Activated CD4-positive, alpha-beta T cell treated with anti-CD3 and anti-CD28 coated beads, Interleukin-2, amount 10 ng/mL, durations not matched to agents 7 days and 5 days (primary cell): ENCODE data around the gene CCT6B. TPM values are rescaled to one million over a fixed set of nuclear protein-coding genes. Genes with fewer than 3 reads are reported as not detected.
"Not testable (repeated sequence)": the region's sequence is repeated elsewhere in the genome, so short reads cannot be mapped to it uniquely, and the experiment has no call there.

Experiments
- CTCF ChIA-PET: fragments of 350-600 bp; sonication (Branson Sonifier 250); formaldehyde crosslinking; loops from one replicate; lab custom pipeline; 2021; ENCODE audit warnings: antibody characterized with exemption; lab: Charles Lee
- POLR2A ChIA-PET: fragments of 350-600 bp; sonication (Branson Sonifier 250); formaldehyde crosslinking; loops from one replicate; lab custom pipeline; 2021; ENCODE audit warnings: antibody characterized with exemption; lab: Charles Lee
- DNase-seq: peaks from one replicate; pipeline ENCODE4 v3.0.0-alpha.2; 2020
- H3K27ac Mint-ChIP-seq: one replicate; pipeline ENCODE4 v1.8.0; 2021; ENCODE audit warnings: mild to moderate bottlenecking, moderate library complexity, mixed read lengths
- H3K27me3 Mint-ChIP-seq: one replicate; pipeline ENCODE4 v1.8.0; 2021; ENCODE audit warnings: mixed read lengths
- H3K36me3 Mint-ChIP-seq: one replicate; pipeline ENCODE4 v1.8.0; 2021; ENCODE audit warnings: low read depth, mixed read lengths
- H3K4me1 Mint-ChIP-seq: one replicate; pipeline ENCODE4 v1.8.0; 2021; ENCODE audit warnings: mixed read lengths
- H3K4me3 Mint-ChIP-seq: one replicate; pipeline ENCODE4 v1.8.0; 2021; ENCODE audit warnings: mild to moderate bottlenecking, moderate library complexity, mixed read lengths
- H3K9me3 Mint-ChIP-seq: one replicate; pipeline ENCODE4 v1.8.0; 2021; ENCODE audit warnings: mixed read lengths
- total RNA-seq, 2 experiments: library from RNA; stranded (reverse); gene quantifications; one replicate each; pipeline ENCODE4 v1.2.3, GENCODE V29; 2021

CCT6B gene, protein sequence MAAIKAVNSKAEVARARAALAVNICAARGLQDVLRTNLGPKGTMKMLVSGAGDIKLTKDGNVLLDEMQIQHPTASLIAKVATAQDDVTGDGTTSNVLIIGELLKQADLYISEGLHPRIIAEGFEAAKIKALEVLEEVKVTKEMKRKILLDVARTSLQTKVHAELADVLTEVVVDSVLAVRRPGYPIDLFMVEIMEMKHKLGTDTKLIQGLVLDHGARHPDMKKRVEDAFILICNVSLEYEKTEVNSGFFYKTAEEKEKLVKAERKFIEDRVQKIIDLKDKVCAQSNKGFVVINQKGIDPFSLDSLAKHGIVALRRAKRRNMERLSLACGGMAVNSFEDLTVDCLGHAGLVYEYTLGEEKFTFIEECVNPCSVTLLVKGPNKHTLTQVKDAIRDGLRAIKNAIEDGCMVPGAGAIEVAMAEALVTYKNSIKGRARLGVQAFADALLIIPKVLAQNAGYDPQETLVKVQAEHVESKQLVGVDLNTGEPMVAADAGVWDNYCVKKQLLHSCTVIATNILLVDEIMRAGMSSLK
- total RNA-seq: 1 to 10 TPM; 1.7 to 2.0 TPM

DNA sequence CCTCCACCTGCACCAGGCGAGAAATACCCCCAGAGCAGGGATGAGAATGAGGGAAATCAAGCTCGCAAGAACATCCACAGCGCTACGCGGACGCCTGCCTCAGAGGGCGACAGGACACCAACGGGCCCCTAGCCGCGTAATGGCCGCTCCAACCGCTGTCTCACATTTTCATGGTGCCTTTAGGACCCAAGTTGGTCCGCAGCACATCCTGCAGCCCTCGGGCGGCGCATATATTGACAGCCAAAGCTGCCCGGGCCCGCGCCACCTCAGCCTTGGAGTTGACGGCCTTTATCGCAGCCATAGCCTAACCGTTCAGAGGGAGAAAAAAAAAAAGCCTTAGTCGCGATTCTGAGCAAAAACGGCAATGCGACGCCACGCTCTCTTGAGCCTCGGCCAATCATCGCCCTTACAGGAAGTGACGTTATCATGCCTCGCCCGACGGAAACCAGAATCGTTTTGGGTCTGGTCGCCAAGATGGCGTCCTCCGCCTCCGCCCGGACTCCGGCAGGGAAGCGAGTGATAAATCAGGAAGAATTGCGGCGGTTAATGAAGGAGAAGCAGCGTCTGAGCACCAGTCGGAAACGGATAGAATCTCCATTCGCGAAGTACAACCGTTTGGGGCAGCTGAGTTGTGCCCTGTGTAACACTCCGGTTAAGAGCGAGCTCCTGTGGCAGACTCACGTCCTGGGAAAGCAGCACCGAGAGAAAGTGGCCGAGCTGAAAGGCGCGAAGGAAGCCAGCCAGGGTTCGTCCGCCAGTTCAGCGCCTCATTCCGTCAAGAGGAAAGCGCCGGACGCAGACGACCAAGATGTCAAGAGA lies at the start of gene CCT6B, which contains the start of gene ZNF830:
CCT6B (minus strand) TSS at position 368 of the 819 bp plus-strand sequence; CDS start at position 301, 67 bp downstream.
ZNF830 (plus strand) TSS at position 448 of the 819 bp plus-strand sequence; CDS start at position 475, 27 bp downstream.
- peaks cover 35% of the 10 kb centered on the region for H3K4me1 Mint-ChIP-seq
- H3K36me3 Mint-ChIP-seq: peaks cover 20% of the 10 kb centered on the region
- H3K9me3 Mint-ChIP-seq: peaks cover 2% of the 10 kb centered on the region
- peak within 1 kb of the TSS; percentile 99 for H3K27ac Mint-ChIP-seq
- ChIA-PET CTCF (no interaction called here), POLR2A (no interaction called here)
- peak; percentile 95 for DNase-seq
- peaks cover 4% of the 10 kb centered on the region for H3K27me3 Mint-ChIP-seq
- peak within 1 kb of the TSS; percentile 99 for H3K4me3 Mint-ChIP-seq

- CTCF ChIA-PET: interaction anchor here (0.7 to 2.7 kb wide), 6 partner anchors 9 to 521 kb away, joined by 3 to 8 read pairs (median 4); no protein-coding TSS in a partner anchor
- no peaks in the 10 kb centered on the region for H3K27me3 Mint-ChIP-seq
- H3K4me3 Mint-ChIP-seq: no peak overlapping the region
- peaks cover 50% of the 10 kb centered on the region for H3K36me3 Mint-ChIP-seq
- H3K9me3 Mint-ChIP-seq: no peaks in the 10 kb centered on the region
- POLR2A ChIA-PET: interaction anchor here (1.1 kb wide), 1 partner anchor 13 kb away, joined by 4 read pairs; no protein-coding TSS in a partner anchor
- DNase-seq: no peak
- H3K4me1 Mint-ChIP-seq: no peaks in the 10 kb centered on the region
- no peak overlapping the region for H3K27ac Mint-ChIP-seq
Observed at GRCh38 chr17:35010093-35010492, 48.8 kb upstream of the CCT6B start.

DNA sequence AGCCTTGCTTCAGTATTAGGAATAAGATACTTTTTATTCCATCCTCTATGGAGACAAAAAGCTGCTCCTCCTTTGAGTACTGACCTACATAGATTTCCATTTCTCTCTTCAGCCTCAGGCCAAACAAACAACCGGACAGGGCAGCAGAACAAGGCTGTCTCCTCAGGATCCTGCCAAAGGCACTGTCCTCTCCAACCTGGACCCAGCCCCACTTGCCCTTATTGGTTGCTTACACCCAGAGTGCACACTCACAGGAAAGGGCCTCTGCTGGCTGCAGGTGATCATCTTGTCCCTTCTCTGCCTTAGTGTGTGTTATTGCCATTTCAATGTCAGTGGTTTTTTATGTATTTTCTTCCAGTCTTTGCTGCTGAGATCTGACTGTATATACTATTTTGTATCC lies 45.7 kb upstream of the CCT6B start:
- Mint-ChIP-seq H3K36me3 (peaks cover 32% of the 10 kb centered on the region), H3K4me1 (no peaks in the 10 kb centered on the region), H3K9me3 (no peaks in the 10 kb centered on the region), H3K4me3 (no peak overlapping the region), H3K27me3 (no peaks in the 10 kb centered on the region), H3K27ac (no peak overlapping the region)
- no peak for DNase-seq
- ChIA-PET POLR2A (no interaction called here), CTCF (interaction anchor here (1.2 kb wide), 1 partner anchor 26 kb away, joined by 4 read pairs; the partner anchor contains the start of gene LIG3)

- Mint-ChIP-seq H3K4me3 (no peak overlapping the region), H3K27me3 (no peaks in the 10 kb centered on the region), H3K27ac (no peak overlapping the region), H3K36me3 (peaks cover 31% of the 10 kb centered on the region), H3K4me1 (no peaks in the 10 kb centered on the region), H3K9me3 (no peaks in the 10 kb centered on the region)
- POLR2A ChIA-PET: no interaction called here
- DNase-seq: no peak
- CTCF ChIA-PET: interaction anchor here (1.3 kb wide), 1 partner anchor 16 kb away, joined by 3 read pairs; no protein-coding TSS in a partner anchor
Observed at GRCh38 chr17:35006345-35006744, 45.1 kb upstream of the CCT6B start.

- Mint-ChIP-seq H3K27me3 (no peaks in the 10 kb centered on the region), H3K36me3 (peaks cover 25% of the 10 kb centered on the region), H3K4me3 (no peak overlapping the region), H3K9me3 (no peaks in the 10 kb centered on the region), H3K27ac (peak overlapping the region; percentile 34), H3K4me1 (no peaks in the 10 kb centered on the region)
- CTCF ChIA-PET: interaction anchor here (1.0 to 4.1 kb wide), 3 partner anchors 81 to 115 kb away, joined by 3 to 16 read pairs (median 3); no protein-coding TSS in a partner anchor
- DNase-seq: no peak
- POLR2A ChIA-PET: no interaction called here
Observed at GRCh38 chr17:35003778-35004177, 42.5 kb upstream of the CCT6B start.

- peaks cover 5% of the 10 kb centered on the region for H3K4me1 Mint-ChIP-seq
- H3K27me3 Mint-ChIP-seq: no peaks in the 10 kb centered on the region
- no peak overlapping the region for H3K4me3 Mint-ChIP-seq
- peaks cover 28% of the 10 kb centered on the region for H3K36me3 Mint-ChIP-seq
- CTCF ChIA-PET: interaction anchor here (0.6 to 4.1 kb wide), 5 partner anchors 11 to 418 kb away, joined by 3 to 16 read pairs (median 3); no protein-coding TSS in a partner anchor
- no peaks in the 10 kb centered on the region for H3K9me3 Mint-ChIP-seq
- DNase-seq: no peak
- POLR2A ChIA-PET: no interaction called here
- peak overlapping the region; percentile 47 for H3K27ac Mint-ChIP-seq
Observed at GRCh38 chr17:35002876-35003551, 41.8 kb upstream of the CCT6B start.

DNA sequence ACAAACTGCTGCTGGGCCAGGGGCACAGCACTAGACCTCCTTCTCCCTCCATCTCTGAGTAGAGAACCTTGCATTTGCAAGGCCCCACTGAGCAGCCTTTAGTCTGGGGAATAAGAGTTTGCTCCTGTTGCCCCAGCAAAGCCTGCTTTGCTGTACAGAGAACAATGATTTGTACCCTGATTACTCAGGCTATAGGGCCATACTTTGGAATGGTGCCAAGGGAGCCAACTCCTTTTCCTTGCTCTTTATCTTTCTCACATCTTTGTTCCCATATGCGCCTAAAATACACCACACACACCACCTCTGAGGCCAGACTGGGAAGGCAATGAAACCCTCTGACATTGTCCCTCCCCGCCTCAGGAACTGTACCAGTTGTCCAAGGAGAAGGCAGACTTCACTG lies 40.3 kb upstream of the CCT6B start:
- Mint-ChIP-seq H3K4me1 (peaks cover 6% of the 10 kb centered on the region), H3K4me3 (no peak overlapping the region), H3K27ac (peak overlapping the region; percentile 0), H3K36me3 (peaks cover 19% of the 10 kb centered on the region), H3K9me3 (no peaks in the 10 kb centered on the region), H3K27me3 (no peaks in the 10 kb centered on the region)
- no peak for DNase-seq
- POLR2A ChIA-PET: interaction anchor here (0.7 kb wide), 1 partner anchor 11 kb away, joined by 3 read pairs; no protein-coding TSS in a partner anchor
- CTCF ChIA-PET: interaction anchor here (1.0 to 4.1 kb wide), 3 partner anchors 10 to 88 kb away, joined by 3 to 16 read pairs (median 7); no protein-coding TSS in a partner anchor

- not testable (repeated sequence) for H3K27ac Mint-ChIP-seq, H3K4me1 Mint-ChIP-seq, H3K9me3 Mint-ChIP-seq, H3K4me3 Mint-ChIP-seq, H3K27me3 Mint-ChIP-seq, DNase-seq
- H3K36me3 Mint-ChIP-seq: peaks cover 19% of the 10 kb centered on the region
- POLR2A ChIA-PET: interaction anchor here (0.7 kb wide), 1 partner anchor 11 kb away, joined by 3 read pairs; no protein-coding TSS in a partner anchor
- CTCF ChIA-PET: interaction anchor here (2.6 to 4.1 kb wide), 4 partner anchors 10 to 119 kb away, joined by 7 to 20 read pairs (median 14); partner anchors contain the start of gene RAD51D
Observed at GRCh38 chr17:35000965-35001364, 39.7 kb upstream of the CCT6B start.

GRCh38 chr17:34999456-34999855 lies 38.2 kb upstream of the CCT6B start:
- Mint-ChIP-seq H3K27me3 (no peaks in the 10 kb centered on the region), H3K9me3 (no peaks in the 10 kb centered on the region), H3K36me3 (peaks cover 26% of the 10 kb centered on the region), H3K4me3 (no peak overlapping the region), H3K27ac (no peak overlapping the region), H3K4me1 (peaks cover 6% of the 10 kb centered on the region)
- CTCF ChIA-PET: interaction anchor here (0.6 to 3.0 kb wide), 11 partner anchors 8 to 122 kb away, joined by 3 to 20 read pairs (median 6); partner anchors contain the start of genes FNDC8 and RAD51D
- no peak for DNase-seq
- POLR2A ChIA-PET: no interaction called here

DNA sequence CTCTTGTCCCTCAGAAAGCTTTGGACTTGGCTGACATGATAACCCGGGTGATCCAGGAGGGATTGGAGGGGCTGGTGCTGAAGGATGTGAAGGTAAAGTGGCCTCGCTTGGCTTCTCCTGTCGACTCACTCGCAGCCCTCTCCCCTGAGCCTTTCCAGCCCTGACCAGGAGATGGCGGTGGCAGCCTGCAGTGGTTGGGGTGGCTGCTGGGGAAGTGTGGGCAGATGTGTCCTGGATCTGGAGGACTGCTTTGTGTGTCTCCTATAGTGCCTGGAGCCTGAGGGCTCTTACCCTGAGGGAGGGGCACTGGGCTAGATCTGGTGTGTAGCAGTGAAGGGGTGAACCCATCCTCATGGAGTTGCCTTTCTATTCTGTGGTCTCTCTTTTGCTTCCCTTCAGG lies 36.9 kb upstream of the CCT6B start:
- no peak overlapping the region for H3K4me3 Mint-ChIP-seq
- CTCF ChIA-PET: interaction anchor here (0.6 to 3.0 kb wide), 8 partner anchors 10 to 843 kb away, joined by 3 to 20 read pairs (median 6); partner anchors contain the start of genes FNDC8 and RAD51D

DNA sequence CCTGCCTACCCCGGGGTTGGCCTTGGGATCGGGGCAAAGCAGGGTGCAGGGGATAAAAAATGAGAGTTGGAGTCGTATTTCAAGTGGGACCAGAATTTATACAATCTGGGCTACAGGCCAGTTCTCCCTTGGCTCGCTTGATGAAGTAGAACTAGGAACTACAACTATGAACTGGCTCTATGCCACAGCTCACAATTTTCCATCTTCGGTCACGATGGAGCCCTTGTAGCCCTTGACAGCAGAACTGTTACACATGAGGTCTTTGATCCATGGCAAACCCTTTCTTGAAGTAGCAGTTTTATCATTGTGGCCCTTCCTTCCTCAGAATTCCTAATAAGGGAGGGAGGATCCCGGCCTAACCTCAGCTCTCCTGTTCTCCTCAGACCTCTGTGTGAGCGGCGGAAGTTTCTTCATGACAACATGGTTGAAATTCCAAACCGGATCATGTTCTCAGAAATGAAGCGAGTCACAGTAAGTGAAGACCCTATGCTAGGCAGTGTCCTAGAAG lies 36.1 kb upstream of the CCT6B start:
- no peak overlapping the region for H3K4me3 Mint-ChIP-seq
- no peaks in the 10 kb centered on the region for H3K27me3 Mint-ChIP-seq
- peaks cover 18% of the 10 kb centered on the region for H3K4me1 Mint-ChIP-seq
- ChIA-PET POLR2A (no interaction called here), CTCF (interaction anchor here (0.8 to 2.1 kb wide), 4 partner anchors 26 to 122 kb away, joined by 3 to 10 read pairs (median 4); no protein-coding TSS in a partner anchor)
- H3K9me3 Mint-ChIP-seq: no peaks in the 10 kb centered on the region
- no peak overlapping the region for H3K27ac Mint-ChIP-seq
- peaks cover 40% of the 10 kb centered on the region for H3K36me3 Mint-ChIP-seq
- DNase-seq: no peak

More for the DNA sequence above, 36.9 kb upstream of the CCT6B start:
- H3K27ac Mint-ChIP-seq: peak overlapping the region; percentile 60
- H3K36me3 Mint-ChIP-seq: peaks cover 34% of the 10 kb centered on the region
- POLR2A ChIA-PET: no interaction called here
- H3K9me3 Mint-ChIP-seq: no peaks in the 10 kb centered on the region
- peaks cover 10% of the 10 kb centered on the region for H3K4me1 Mint-ChIP-seq
- DNase-seq: peak; percentile 84
- no peaks in the 10 kb centered on the region for H3K27me3 Mint-ChIP-seq
